ENCODE results near the gene MUSK.

- TF ChIP-seq, protein P1, sequence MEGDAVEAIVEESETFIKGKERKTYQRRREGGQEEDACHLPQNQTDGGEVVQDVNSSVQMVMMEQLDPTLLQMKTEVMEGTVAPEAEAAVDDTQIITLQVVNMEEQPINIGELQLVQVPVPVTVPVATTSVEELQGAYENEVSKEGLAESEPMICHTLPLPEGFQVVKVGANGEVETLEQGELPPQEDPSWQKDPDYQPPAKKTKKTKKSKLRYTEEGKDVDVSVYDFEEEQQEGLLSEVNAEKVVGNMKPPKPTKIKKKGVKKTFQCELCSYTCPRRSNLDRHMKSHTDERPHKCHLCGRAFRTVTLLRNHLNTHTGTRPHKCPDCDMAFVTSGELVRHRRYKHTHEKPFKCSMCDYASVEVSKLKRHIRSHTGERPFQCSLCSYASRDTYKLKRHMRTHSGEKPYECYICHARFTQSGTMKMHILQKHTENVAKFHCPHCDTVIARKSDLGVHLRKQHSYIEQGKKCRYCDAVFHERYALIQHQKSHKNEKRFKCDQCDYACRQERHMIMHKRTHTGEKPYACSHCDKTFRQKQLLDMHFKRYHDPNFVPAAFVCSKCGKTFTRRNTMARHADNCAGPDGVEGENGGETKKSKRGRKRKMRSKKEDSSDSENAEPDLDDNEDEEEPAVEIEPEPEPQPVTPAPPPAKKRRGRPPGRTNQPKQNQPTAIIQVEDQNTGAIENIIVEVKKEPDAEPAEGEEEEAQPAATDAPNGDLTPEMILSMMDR (IDR thresholded peaks at IDR 0.05): no peak
- TF ChIP-seq JUNB (IDR thresholded peaks at IDR 0.05) (no peak), BHLHE40 (IDR thresholded peaks at IDR 0.05; ENCODE audit: low read depth, low read length) (no peak), KDM1A (IDR thresholded peaks at IDR 0.05; ENCODE audit: low read depth) (no peak), REST (IDR thresholded peaks at IDR 0.05) (no peak), ZFP36 (IDR thresholded peaks at IDR 0.05; ENCODE audit: borderline replicate concordance, partially characterized antibody) (no peak), POLR2A (IDR thresholded peaks at IDR 0.05; ENCODE audit: low read length) (no peak), CEBPB (IDR thresholded peaks at IDR 0.05) (no peak), EHMT2 (IDR thresholded peaks at IDR 0.05; ENCODE audit: low read depth) (no peak)
- TF ChIP-seq, protein P2, sequence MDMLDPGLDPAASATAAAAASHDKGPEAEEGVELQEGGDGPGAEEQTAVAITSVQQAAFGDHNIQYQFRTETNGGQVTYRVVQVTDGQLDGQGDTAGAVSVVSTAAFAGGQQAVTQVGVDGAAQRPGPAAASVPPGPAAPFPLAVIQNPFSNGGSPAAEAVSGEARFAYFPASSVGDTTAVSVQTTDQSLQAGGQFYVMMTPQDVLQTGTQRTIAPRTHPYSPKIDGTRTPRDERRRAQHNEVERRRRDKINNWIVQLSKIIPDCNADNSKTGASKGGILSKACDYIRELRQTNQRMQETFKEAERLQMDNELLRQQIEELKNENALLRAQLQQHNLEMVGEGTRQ (IDR thresholded peaks at IDR 0.05): no peak
Measured at GRCh38 chr9:110738982-110739381, 70.4 kb downstream of the MUSK start.
